Loucy (cell line): ENCODE measurements around the gene HADHB.

Source experiments
- H2AFZ ChIP-seq: fragments of 200-600 bp; sonication (generic); 2 replicates; pipeline ENCODE4 v1.6.0; 2016; ENCODE audit warnings: antibody characterized with exemption, mild to moderate bottlenecking, low read length, moderate library complexity
- H3F3A ChIP-seq: fragments of 200-600 bp; 2 replicates; pipeline ENCODE4 v1.6.0; 2016; ENCODE audit warnings: antibody characterized with exemption, low read depth, mild to moderate bottlenecking
- H3K27me3 ChIP-seq: fragments of 200-600 bp; sonication (generic); 2 replicates; pipeline ENCODE4 v1.6.1; 2014; ENCODE audit warnings: low read length, mild to moderate bottlenecking; ENCODE audit not compliant: insufficient read depth, poor library complexity, severe bottlenecking
- H3K36me3 ChIP-seq: fragments of 200-600 bp; sonication (generic); 2 replicates; pipeline ENCODE4 v1.6.1; 2016; ENCODE audit warnings: low read length; ENCODE audit not compliant: insufficient read depth
- H3K4me1 ChIP-seq: fragments of 200-600 bp; sonication (generic); 2 replicates; pipeline ENCODE4 v1.5.1; 2014; ENCODE audit warnings: low read length, mild to moderate bottlenecking; ENCODE audit not compliant: insufficient read depth, poor library complexity, severe bottlenecking
- H3K4me2 ChIP-seq: fragments of 200-600 bp; sonication (generic); 2 replicates; pipeline ENCODE4 v1.6.0; 2014; ENCODE audit warnings: antibody characterized with exemption, low read length, low read depth, mild to moderate bottlenecking; ENCODE audit not compliant: poor library complexity, severe bottlenecking
- H3K4me3 ChIP-seq: fragments of 200-600 bp; sonication (generic); 2 replicates; pipeline ENCODE4 v1.5.1; 2014; ENCODE audit warnings: low read length, mild to moderate bottlenecking, mixed read lengths; ENCODE audit not compliant: poor library complexity, severe bottlenecking
- H3K79me2 ChIP-seq: fragments of 200-600 bp; sonication (generic); 2 replicates; pipeline ENCODE4 v1.6.1; 2014; ENCODE audit warnings: low read length; ENCODE audit not compliant: insufficient read depth
- H3K9ac ChIP-seq: fragments of 200-600 bp; sonication (generic); 2 replicates; pipeline ENCODE4 v1.6.0; 2014; ENCODE audit warnings: mild to moderate bottlenecking, low read depth, low read length, moderate library complexity; ENCODE audit not compliant: poor library complexity, severe bottlenecking
- H3K9me2 ChIP-seq: fragments of 200-600 bp; sonication (generic); replicated peaks from 2 replicates; pipeline ENCODE4 v1.6.1; 2016; ENCODE audit warnings: low read depth, low read length, mixed read lengths
- H3K9me3 ChIP-seq: fragments of 200-600 bp; sonication (generic); 2 replicates; pipeline ENCODE4 v1.6.1; 2014; ENCODE audit warnings: mild to moderate bottlenecking, antibody characterized with exemption, low read length, low read depth; ENCODE audit not compliant: insufficient read depth
- H4K20me1 ChIP-seq: fragments of 200-600 bp; sonication (generic); 2 replicates; pipeline ENCODE4 v1.6.0; 2014; ENCODE audit warnings: antibody characterized with exemption, low read length, mild to moderate bottlenecking; ENCODE audit not compliant: insufficient read depth, poor library complexity, severe bottlenecking
- CTCF ChIP-seq: fragments of 200-600 bp; sonication (generic); conservative IDR thresholded peaks from 2 replicates; pipeline ENCODE4 v1.5.1; 2014; ENCODE audit warnings: mild to moderate bottlenecking, antibody characterized with exemption, low read length
- EZH2phosphoT487 ChIP-seq: fragments of 200-600 bp; IDR thresholded peaks from 2 replicates; pipeline ENCODE4 v1.6.1; 2018; ENCODE audit warnings: antibody characterized with exemption, mild to moderate bottlenecking, moderate library complexity, borderline replicate concordance

HADHB gene

GRCh38 chr2:26285931-26286330 lies 41.2 kb downstream of the HADHB start:
- Histone ChIP-seq H3K4me3 (no peak overlapping the region), H2AFZ (no peak overlapping the region), H3K9me3 (no peaks in the 10 kb centered on the region), H3K36me3 (peaks cover 59% of the 10 kb centered on the region), H3K79me2 (no peaks in the 10 kb centered on the region), H3K4me2 (no peak overlapping the region), H3F3A (no peaks in the 10 kb centered on the region), H4K20me1 (no peaks in the 10 kb centered on the region), H3K27me3 (no peaks in the 10 kb centered on the region), H3K9me2 (no peaks in the 10 kb centered on the region), H3K4me1 (no peaks in the 10 kb centered on the region), H3K9ac (no peak overlapping the region)
- TF ChIP-seq EZH2phosphoT487 (no peak), CTCF (no peak)

GRCh38 chr2:26290001-26290400 lies 45.3 kb downstream of the HADHB start:
- Histone ChIP-seq H3F3A (no peaks in the 10 kb centered on the region), H3K27me3 (no peaks in the 10 kb centered on the region), H2AFZ (no peak overlapping the region), H3K79me2 (no peaks in the 10 kb centered on the region), H4K20me1 (no peaks in the 10 kb centered on the region), H3K9me3 (no peaks in the 10 kb centered on the region), H3K9ac (no peak overlapping the region), H3K9me2 (no peaks in the 10 kb centered on the region), H3K4me1 (no peaks in the 10 kb centered on the region), H3K4me2 (no peak overlapping the region), H3K36me3 (peaks cover 23% of the 10 kb centered on the region; the same call in 1 of the 2 replicates), H3K4me3 (no peak overlapping the region)
- TF ChIP-seq CTCF (no peak), EZH2phosphoT487 (no peak)

- Histone ChIP-seq H3K27me3 (no peaks in the 10 kb centered on the region), H3F3A (no peaks in the 10 kb centered on the region), H3K4me1 (no peaks in the 10 kb centered on the region), H3K9me3 (no peaks in the 10 kb centered on the region), H3K4me3 (no peak overlapping the region), H4K20me1 (no peaks in the 10 kb centered on the region), H2AFZ (no peak overlapping the region), H3K9me2 (no peaks in the 10 kb centered on the region), H3K36me3 (peaks cover 8% of the 10 kb centered on the region; the same call in 1 of the 2 replicates), H3K4me2 (no peak overlapping the region), H3K9ac (no peak overlapping the region), H3K79me2 (no peaks in the 10 kb centered on the region)
- TF ChIP-seq EZH2phosphoT487: no peak
- no peak for TF ChIP-seq CTCF
These were observed 47.9 kb downstream of the HADHB start for GRCh38 chr2:26292646-26293045.
